NCI-H2196 treated with DMSO at 0.1 percent for 48 hours (cell line): ENCODE results near the gene MACROD1.

ENCODE experiments used
- DNase-seq: peaks from one replicate; lab custom pipeline; 2025; ENCODE audit not compliant: unreplicated experiment; lab: John Stamatoyannopoulos, UW

The MACROD1 gene

GRCh38 chr11:64093233-64094039, 72.5 kb downstream of the MACROD1 start:
- DNase-seq: no peak

- DNase-seq: no peak
Measured at GRCh38 chr11:64092761-64093136, 73.2 kb downstream of the MACROD1 start.

GRCh38 chr11:64092111-64092760, 73.7 kb downstream of the MACROD1 start:
- no peak for DNase-seq

GRCh38 chr11:64090806-64091516, 75.0 kb downstream of the MACROD1 start:
- no peak for DNase-seq

- no peak for DNase-seq
Measured at GRCh38 chr11:64089915-64090805, 75.8 kb downstream of the MACROD1 start.

- no peak for DNase-seq
Measured at GRCh38 chr11:64089493-64089892, 76.4 kb downstream of the MACROD1 start.

GRCh38 chr11:64089027-64089360, 76.9 kb downstream of the MACROD1 start:
- no peak for DNase-seq

GRCh38 chr11:64088162-64089026, 77.5 kb downstream of the MACROD1 start:
- no peak for DNase-seq

GRCh38 chr11:64086258-64087123, 79.4 kb downstream of the MACROD1 start:
- no peak for DNase-seq

- DNase-seq: no peak
Measured at GRCh38 chr11:64085906-64086257, 80.0 kb downstream of the MACROD1 start.

- no peak for DNase-seq
Measured at GRCh38 chr11:64084951-64085710, 80.8 kb downstream of the MACROD1 start.

- no peak for DNase-seq
Measured at GRCh38 chr11:64084146-64084950, 81.6 kb downstream of the MACROD1 start.

GRCh38 chr11:64083398-64084080, 82.4 kb downstream of the MACROD1 start:
- no peak for DNase-seq

- peak; percentile 52 for DNase-seq
Measured at GRCh38 chr11:64081745-64082442, 84.0 kb downstream of the MACROD1 start.

GRCh38 chr11:64080390-64080789, 85.5 kb downstream of the MACROD1 start:
- no peak for DNase-seq

- DNase-seq: no peak
Measured at GRCh38 chr11:64078905-64079304, 87.0 kb downstream of the MACROD1 start.

GRCh38 chr11:64078284-64078683, 87.6 kb downstream of the MACROD1 start:
- DNase-seq: no peak
